ENCODE data around the gene PAMR1.
A peak's percentile ranks its signal among the peaks of the same experiment; 100 is the strongest.
"Not testable (repeated sequence)": the region's sequence is repeated elsewhere in the genome, so short reads cannot be mapped to it uniquely, and the experiment has no call there.

The PAMR1 gene

GRCh38 chr11:35541621-35542375, 16.4 kb upstream of the PAMR1 start:
- DNase-seq: no peak

- DNase-seq: no peak
Measured at GRCh38 chr11:35540526-35540925, 15.1 kb upstream of the PAMR1 start.

- no peak for DNase-seq
Measured at GRCh38 chr11:35539781-35540281, 14.4 kb upstream of the PAMR1 start.

GRCh38 chr11:35539256-35539655, 13.8 kb upstream of the PAMR1 start:
- no peak for DNase-seq

- DNase-seq: no peak
Measured at GRCh38 chr11:35536470-35536869, 11.1 kb upstream of the PAMR1 start.

GRCh38 chr11:35531246-35531645, 5.8 kb upstream of the PAMR1 start:
- DNase-seq: no peak

- no peak for DNase-seq
Measured at GRCh38 chr11:35529971-35530495, 4.6 kb upstream of the PAMR1 start.

- no peak for DNase-seq
Measured at GRCh38 chr11:35526370-35526792, 965 bp upstream of the PAMR1 start.

- no peak for DNase-seq
Measured at GRCh38 chr11:35524780-35525179, 636 bp downstream of the PAMR1 start.

- DNase-seq: no peak
Measured at GRCh38 chr11:35523861-35524260, 1.6 kb downstream of the PAMR1 start.

- DNase-seq: no peak
Measured at GRCh38 chr11:35523331-35523768, 2.1 kb downstream of the PAMR1 start.

- DNase-seq: not testable (repeated sequence)
Measured at GRCh38 chr11:35522091-35522490, 3.3 kb downstream of the PAMR1 start.

- no peak for DNase-seq
Measured at GRCh38 chr11:35520376-35520775, 5.0 kb downstream of the PAMR1 start.

- no peak for DNase-seq
Measured at GRCh38 chr11:35518766-35519165, 6.7 kb downstream of the PAMR1 start.

GRCh38 chr11:35517481-35517880, 7.9 kb downstream of the PAMR1 start:
- no peak for DNase-seq

- DNase-seq: no peak
Measured at GRCh38 chr11:35516403-35516802, 9.0 kb downstream of the PAMR1 start.

- no peak for DNase-seq
Measured at GRCh38 chr11:35515224-35515623, 10.2 kb downstream of the PAMR1 start.

- no peak for DNase-seq
Measured at GRCh38 chr11:35514481-35514880, 10.9 kb downstream of the PAMR1 start.

GRCh38 chr11:35511666-35512065, 13.8 kb downstream of the PAMR1 start:
- no peak for DNase-seq

GRCh38 chr11:35507688-35508087, 17.7 kb downstream of the PAMR1 start:
- no peak for DNase-seq

GRCh38 chr11:35501776-35502175, 23.6 kb downstream of the PAMR1 start:
- DNase-seq: no peak

- no peak for DNase-seq
Measured at GRCh38 chr11:35500744-35501143, 24.7 kb downstream of the PAMR1 start.

- no peak for DNase-seq
Measured at GRCh38 chr11:35496416-35496815, 29.0 kb downstream of the PAMR1 start.

GRCh38 chr11:35494957-35495490, 30.4 kb downstream of the PAMR1 start:
- peak in 1 of 2 donors; percentile 73 for DNase-seq

Data from hippocampal formation (tissue), 2 donors.